ENCODE data around the gene OSBPL8.

GRCh38 chr12:76544601-76545261, 14.8 kb downstream of the OSBPL8 start:
- TF ChIP-seq POLR2AphosphoS5 (IDR thresholded peaks at IDR 0.05; ENCODE audit: low read depth, low read length) (no peak), TAF1 (IDR thresholded peaks at IDR 0.05; ENCODE audit: low read depth, low read length) (no peak), POU2F2 (IDR thresholded peaks at IDR 0.05; ENCODE audit: low read depth, low read length) (no peak), POLR2A (IDR thresholded peaks at IDR 0.05; ENCODE audit: low read depth, low read length) (no peak)

All from GM12891 (cell line).